ENCODE data around the gene ANP32E.

ANP32E gene

DNA sequence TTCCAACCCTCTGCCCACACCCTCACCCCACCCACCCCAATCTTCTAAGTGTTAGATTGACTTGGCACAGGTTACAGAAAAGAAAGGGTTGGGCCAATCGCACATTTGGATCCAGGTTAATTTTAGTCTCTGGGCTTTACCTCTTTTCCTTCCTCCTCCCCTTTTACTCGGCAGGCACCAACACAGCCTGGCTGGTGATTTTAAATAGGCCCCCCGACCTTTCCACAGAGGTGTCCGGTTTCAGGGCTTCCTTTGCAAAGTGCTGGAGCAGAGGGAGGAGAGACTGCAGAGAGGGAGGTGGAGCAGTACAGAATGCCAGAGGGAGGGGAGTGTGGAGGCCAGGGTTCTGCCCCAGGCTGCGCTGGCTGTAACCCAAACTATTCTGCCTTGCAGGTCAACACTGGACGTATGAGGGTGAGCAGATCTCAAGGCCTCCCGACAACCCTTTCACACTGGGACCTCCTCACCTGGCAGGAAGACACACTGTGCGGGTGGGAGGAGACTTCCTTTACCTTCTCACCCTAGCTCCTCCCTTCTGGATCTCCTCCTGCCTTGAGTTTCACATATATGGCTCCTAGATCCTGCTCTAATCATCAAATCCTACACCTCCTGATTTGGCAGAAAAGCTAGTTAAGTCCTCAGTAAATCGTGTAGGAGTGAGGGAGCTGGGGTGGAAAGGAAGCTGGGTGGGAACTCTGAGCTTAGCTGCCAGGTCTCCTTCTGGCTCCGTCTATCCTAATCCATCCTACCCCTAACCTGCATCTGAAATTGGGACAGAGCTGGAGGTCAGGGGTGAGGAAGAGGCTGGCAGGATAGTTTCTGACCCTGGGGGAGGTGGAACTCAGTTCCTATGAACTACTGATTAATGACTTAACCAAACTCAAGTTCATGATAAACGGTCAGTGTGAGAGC, 24.1 kb upstream of the ANP32E start:
- no peak for TF ChIP-seq PATZ1 (CRISPR knock-in tag; IDR thresholded peaks at IDR 0.05; ENCODE audit: borderline replicate concordance)
- TF ChIP-seq ZC3H10 (CRISPR knock-in tag; IDR thresholded peaks at IDR 0.05), result no peak
- no peak for TF ChIP-seq PPARA (CRISPR knock-in tag; IDR thresholded peaks at IDR 0.05; ENCODE audit: borderline replicate concordance)
- TF ChIP-seq, protein P1, sequence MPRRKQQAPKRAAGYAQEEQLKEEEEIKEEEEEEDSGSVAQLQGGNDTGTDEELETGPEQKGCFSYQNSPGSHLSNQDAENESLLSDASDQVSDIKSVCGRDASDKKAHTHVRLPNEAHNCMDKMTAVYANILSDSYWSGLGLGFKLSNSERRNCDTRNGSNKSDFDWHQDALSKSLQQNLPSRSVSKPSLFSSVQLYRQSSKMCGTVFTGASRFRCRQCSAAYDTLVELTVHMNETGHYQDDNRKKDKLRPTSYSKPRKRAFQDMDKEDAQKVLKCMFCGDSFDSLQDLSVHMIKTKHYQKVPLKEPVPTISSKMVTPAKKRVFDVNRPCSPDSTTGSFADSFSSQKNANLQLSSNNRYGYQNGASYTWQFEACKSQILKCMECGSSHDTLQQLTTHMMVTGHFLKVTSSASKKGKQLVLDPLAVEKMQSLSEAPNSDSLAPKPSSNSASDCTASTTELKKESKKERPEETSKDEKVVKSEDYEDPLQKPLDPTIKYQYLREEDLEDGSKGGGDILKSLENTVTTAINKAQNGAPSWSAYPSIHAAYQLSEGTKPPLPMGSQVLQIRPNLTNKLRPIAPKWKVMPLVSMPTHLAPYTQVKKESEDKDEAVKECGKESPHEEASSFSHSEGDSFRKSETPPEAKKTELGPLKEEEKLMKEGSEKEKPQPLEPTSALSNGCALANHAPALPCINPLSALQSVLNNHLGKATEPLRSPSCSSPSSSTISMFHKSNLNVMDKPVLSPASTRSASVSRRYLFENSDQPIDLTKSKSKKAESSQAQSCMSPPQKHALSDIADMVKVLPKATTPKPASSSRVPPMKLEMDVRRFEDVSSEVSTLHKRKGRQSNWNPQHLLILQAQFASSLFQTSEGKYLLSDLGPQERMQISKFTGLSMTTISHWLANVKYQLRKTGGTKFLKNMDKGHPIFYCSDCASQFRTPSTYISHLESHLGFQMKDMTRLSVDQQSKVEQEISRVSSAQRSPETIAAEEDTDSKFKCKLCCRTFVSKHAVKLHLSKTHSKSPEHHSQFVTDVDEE (CRISPR knock-in tag; IDR thresholded peaks at IDR 0.05), result no peak
- TF ChIP-seq, protein P2, sequence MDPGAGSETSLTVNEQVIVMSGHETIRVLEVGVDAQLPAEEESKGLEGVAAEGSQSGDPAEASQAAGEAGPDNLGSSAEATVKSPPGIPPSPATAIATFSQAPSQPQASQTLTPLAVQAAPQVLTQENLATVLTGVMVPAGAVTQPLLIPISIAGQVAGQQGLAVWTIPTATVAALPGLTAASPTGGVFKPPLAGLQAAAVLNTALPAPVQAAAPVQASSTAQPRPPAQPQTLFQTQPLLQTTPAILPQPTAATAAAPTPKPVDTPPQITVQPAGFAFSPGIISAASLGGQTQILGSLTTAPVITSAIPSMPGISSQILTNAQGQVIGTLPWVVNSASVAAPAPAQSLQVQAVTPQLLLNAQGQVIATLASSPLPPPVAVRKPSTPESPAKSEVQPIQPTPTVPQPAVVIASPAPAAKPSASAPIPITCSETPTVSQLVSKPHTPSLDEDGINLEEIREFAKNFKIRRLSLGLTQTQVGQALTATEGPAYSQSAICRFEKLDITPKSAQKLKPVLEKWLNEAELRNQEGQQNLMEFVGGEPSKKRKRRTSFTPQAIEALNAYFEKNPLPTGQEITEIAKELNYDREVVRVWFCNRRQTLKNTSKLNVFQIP (CRISPR knock-in tag; IDR thresholded peaks at IDR 0.05; ENCODE audit: borderline replicate concordance, low read depth), result no peak
- no peak for TF ChIP-seq TCF4 (CRISPR knock-in tag; IDR thresholded peaks at IDR 0.05; ENCODE audit: borderline replicate concordance)
- TF ChIP-seq, protein P3, sequence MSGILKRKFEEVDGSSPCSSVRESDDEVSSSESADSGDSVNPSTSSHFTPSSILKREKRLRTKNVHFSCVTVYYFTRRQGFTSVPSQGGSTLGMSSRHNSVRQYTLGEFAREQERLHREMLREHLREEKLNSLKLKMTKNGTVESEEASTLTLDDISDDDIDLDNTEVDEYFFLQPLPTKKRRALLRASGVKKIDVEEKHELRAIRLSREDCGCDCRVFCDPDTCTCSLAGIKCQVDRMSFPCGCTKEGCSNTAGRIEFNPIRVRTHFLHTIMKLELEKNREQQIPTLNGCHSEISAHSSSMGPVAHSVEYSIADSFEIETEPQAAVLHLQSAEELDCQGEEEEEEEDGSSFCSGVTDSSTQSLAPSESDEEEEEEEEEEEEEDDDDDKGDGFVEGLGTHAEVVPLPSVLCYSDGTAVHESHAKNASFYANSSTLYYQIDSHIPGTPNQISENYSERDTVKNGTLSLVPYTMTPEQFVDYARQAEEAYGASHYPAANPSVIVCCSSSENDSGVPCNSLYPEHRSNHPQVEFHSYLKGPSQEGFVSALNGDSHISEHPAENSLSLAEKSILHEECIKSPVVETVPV (CRISPR knock-in tag; IDR thresholded peaks at IDR 0.05), result no peak
- no peak for TF ChIP-seq ZFP3 (CRISPR knock-in tag; IDR thresholded peaks at IDR 0.05)
- ATAC-seq, result peak; percentile 68

GRCh38 chr1:150259217-150259616, 23.3 kb upstream of the ANP32E start:
- TF ChIP-seq CREB5 (CRISPR knock-in tag; IDR thresholded peaks at IDR 0.05; ENCODE audit: low read depth) (no peak), GLIS3 (CRISPR knock-in tag; IDR thresholded peaks at IDR 0.05) (no peak), PPARA (CRISPR knock-in tag; IDR thresholded peaks at IDR 0.05; ENCODE audit: borderline replicate concordance) (no peak), ZFP30 (CRISPR knock-in tag; IDR thresholded peaks at IDR 0.05) (no peak), RARB (CRISPR knock-in tag; IDR thresholded peaks at IDR 0.05) (no peak), ISL1 (CRISPR knock-in tag; IDR thresholded peaks at IDR 0.05) (no peak), TOX (CRISPR knock-in tag; IDR thresholded peaks at IDR 0.05; ENCODE audit: borderline replicate concordance) (no peak), ZFP3 (CRISPR knock-in tag; IDR thresholded peaks at IDR 0.05) (no peak), PATZ1 (CRISPR knock-in tag; IDR thresholded peaks at IDR 0.05; ENCODE audit: borderline replicate concordance) (no peak)
- TF ChIP-seq, protein P1 (CRISPR knock-in tag; IDR thresholded peaks at IDR 0.05), result no peak
- ATAC-seq, result no peak

Measured in SK-N-SH treated with all-trans-retinoic acid at 6 μM for 48 hours (cell line).